Progenitor cell of endocrine pancreas (in vitro differentiated cells): ENCODE data around the gene TNNC2. TPM values are rescaled to one million over a fixed set of nuclear protein-coding genes. Genes with fewer than 3 reads are reported as not detected.

Source experiments
- DNase-seq: peaks from one replicate; pipeline ENCODE4 v3.0.0; 2021; ENCODE audit warnings: low spot score; ENCODE audit not compliant: unreplicated experiment
- H3K27ac Mint-ChIP-seq: 2 replicates; pipeline ENCODE4 v1.8.0; 2021; ENCODE audit warnings: mild to moderate bottlenecking, moderate library complexity, mixed read lengths
- H3K27me3 Mint-ChIP-seq: 2 replicates; pipeline ENCODE4 v1.8.0; 2021; ENCODE audit warnings: mixed read lengths
- H3K36me3 Mint-ChIP-seq: 2 replicates; pipeline ENCODE4 v1.8.0; 2022; ENCODE audit warnings: mixed read lengths; ENCODE audit not compliant: insufficient read depth
- H3K4me1 Mint-ChIP-seq: 2 replicates; pipeline ENCODE4 v1.8.0; 2021; ENCODE audit warnings: low read depth, mixed read lengths
- H3K4me3 Mint-ChIP-seq: 2 replicates; pipeline ENCODE4 v1.8.0; 2021; ENCODE audit warnings: low read depth, mild to moderate bottlenecking, moderate library complexity, mixed read lengths
- H3K9me3 Mint-ChIP-seq: 2 replicates; pipeline ENCODE4 v1.8.0; 2021; ENCODE audit warnings: low read depth, mixed read lengths
- CTCF ChIP-seq: fragments of 200-600 bp; sonication (generic); IDR thresholded peaks from one replicate; pipeline ENCODE4 v1.5.0; 2021; ENCODE audit warnings: antibody characterized with exemption, mild to moderate bottlenecking; ENCODE audit not compliant: unreplicated experiment
- total RNA-seq: library from RNA; stranded (reverse); gene quantifications from 2 replicates; pipeline ENCODE4 v1.2.1, GENCODE V29; 2021

Gene TNNC2
- total RNA-seq, 1 donor from 2014 or later: not detected

- H3K36me3 Mint-ChIP-seq: no peaks in the 10 kb centered on the region
- DNase-seq: no peak
- TF ChIP-seq CTCF: no peak
- no peak overlapping the region for H3K4me3 Mint-ChIP-seq
- H3K27ac Mint-ChIP-seq: no peak overlapping the region
- no peaks in the 10 kb centered on the region for H3K9me3 Mint-ChIP-seq
- no peaks in the 10 kb centered on the region for H3K27me3 Mint-ChIP-seq
- peaks cover 12% of the 10 kb centered on the region for H3K4me1 Mint-ChIP-seq
Observed at GRCh38 chr20:45852326-45852725, 25.2 kb upstream of the TNNC2 start.

GRCh38 chr20:45851501-45851900 lies 24.4 kb upstream of the TNNC2 start:
- H3K36me3 Mint-ChIP-seq: no peaks in the 10 kb centered on the region
- peaks cover 9% of the 10 kb centered on the region for H3K4me1 Mint-ChIP-seq
- no peak overlapping the region for H3K27ac Mint-ChIP-seq
- H3K27me3 Mint-ChIP-seq: no peaks in the 10 kb centered on the region
- TF ChIP-seq CTCF: no peak
- no peaks in the 10 kb centered on the region for H3K9me3 Mint-ChIP-seq
- no peak for DNase-seq
- no peak overlapping the region for H3K4me3 Mint-ChIP-seq

GRCh38 chr20:45850926-45851325 lies 23.8 kb upstream of the TNNC2 start:
- Mint-ChIP-seq H3K4me1 (peaks cover 7% of the 10 kb centered on the region), H3K9me3 (no peaks in the 10 kb centered on the region), H3K27me3 (no peaks in the 10 kb centered on the region), H3K36me3 (no peaks in the 10 kb centered on the region), H3K4me3 (no peak overlapping the region), H3K27ac (no peak overlapping the region)
- DNase-seq: no peak
- no peak for TF ChIP-seq CTCF

GRCh38 chr20:45850238-45850637 lies 23.1 kb upstream of the TNNC2 start:
- Mint-ChIP-seq H3K4me1 (peaks cover 7% of the 10 kb centered on the region), H3K27ac (no peak overlapping the region), H3K4me3 (no peak overlapping the region), H3K9me3 (no peaks in the 10 kb centered on the region), H3K27me3 (no peaks in the 10 kb centered on the region), H3K36me3 (no peaks in the 10 kb centered on the region)
- TF ChIP-seq CTCF: no peak
- DNase-seq: no peak

GRCh38 chr20:45848969-45849582 lies 22.0 kb upstream of the TNNC2 start:
- Mint-ChIP-seq H3K4me3 (no peak overlapping the region), H3K36me3 (peaks cover 5% of the 10 kb centered on the region), H3K27me3 (no peaks in the 10 kb centered on the region), H3K4me1 (peaks cover 7% of the 10 kb centered on the region), H3K9me3 (no peaks in the 10 kb centered on the region), H3K27ac (no peak overlapping the region)
- no peak for TF ChIP-seq CTCF
- DNase-seq: no peak
